Keratinocyte (primary cell): ENCODE results near the gene CCDC92B. TPM values are rescaled to one million over a fixed set of nuclear protein-coding genes. Genes with fewer than 3 reads are reported as not detected.

ENCODE experiments used
- DNase-seq: peaks from one replicate; pipeline ENCODE4 v3.0.0-alpha.2; 2011; ENCODE audit warnings: low read depth, missing footprints, low spot score
- FAIRE-seq: peaks from 2 replicates; lab custom pipeline; 2011; peaks lifted over from hg19 to GRCh38; lab: Jason Lieb, UNC
- H2AFZ ChIP-seq: 2 replicates; pipeline ENCODE4 v1.6.0; 2012; ENCODE audit warnings: low read length, control low read depth, inconsistent platforms; ENCODE audit not compliant: control insufficient read depth
- H3K27ac ChIP-seq: 2 replicates; pipeline ENCODE4 v1.5.1; 2011; ENCODE audit warnings: low read length; ENCODE audit not compliant: control insufficient read depth, insufficient read depth
- H3K27me3 ChIP-seq: 3 replicates; pipeline ENCODE4 v1.6.0; 2011; ENCODE audit warnings: low read length; ENCODE audit not compliant: control insufficient read depth, insufficient read depth; ENCODE audit errors: extremely low read depth
- H3K36me3 ChIP-seq, 2 experiments: 2 replicates in 1 of 2; 3 replicates in 1 of 2; pipeline ENCODE4 v1.5.1; 2011; ENCODE audit warnings: low read length in 2 of 2, mild to moderate bottlenecking in 1 of 2; ENCODE audit not compliant: control insufficient read depth in 2 of 2, insufficient read depth in 2 of 2; ENCODE audit errors: extremely low read depth in 1 of 2
- H3K4me1 ChIP-seq: 3 replicates; pipeline ENCODE4 v1.5.1; 2011; ENCODE audit warnings: low read length; ENCODE audit not compliant: control insufficient read depth, insufficient read depth; ENCODE audit errors: extremely low read depth
- H3K4me2 ChIP-seq: 3 replicates; pipeline ENCODE4 v1.6.0; 2011; ENCODE audit warnings: low read depth, low read length; ENCODE audit not compliant: control insufficient read depth, insufficient read depth; ENCODE audit errors: extremely low read depth
- H3K4me3 ChIP-seq, 3 experiments: fragments of 200-600 bp in 1 of 3; sonication (generic) in 1 of 3; 2 replicates in 2 of 3; 3 replicates in 1 of 3; pipeline ENCODE4 v1.5.1; 2011 to 2016; ENCODE audit warnings: low read length in 3 of 3, mild to moderate bottlenecking in 3 of 3, control low read depth in 2 of 3, inconsistent platforms in 1 of 3, low read depth in 1 of 3, mixed read lengths in 1 of 3, mixed run types in 1 of 3, moderate library complexity in 1 of 3; ENCODE audit not compliant: control insufficient read depth in 2 of 3, insufficient read depth in 2 of 3; ENCODE audit errors: extremely low read depth in 1 of 3
- H3K79me2 ChIP-seq: 2 replicates; pipeline ENCODE4 v1.6.0; 2012; ENCODE audit warnings: low read length; ENCODE audit not compliant: control insufficient read depth, insufficient read depth
- H3K9ac ChIP-seq: 3 replicates; pipeline ENCODE4 v1.6.0; 2011; ENCODE audit warnings: low read length; ENCODE audit not compliant: control insufficient read depth, insufficient read depth; ENCODE audit errors: extremely low read depth
- H3K9me1 ChIP-seq: 3 replicates; pipeline ENCODE4 v1.6.0; 2011; ENCODE audit warnings: low read length; ENCODE audit not compliant: control insufficient read depth, insufficient read depth; ENCODE audit errors: extremely low read depth
- H3K9me3 ChIP-seq: 2 replicates; pipeline ENCODE4 v1.5.1; 2012; ENCODE audit warnings: low read depth, low read length; ENCODE audit not compliant: control insufficient read depth
- H4K20me1 ChIP-seq: 3 replicates; pipeline ENCODE4 v1.6.0; 2011; ENCODE audit warnings: low read length; ENCODE audit not compliant: control insufficient read depth, insufficient read depth; ENCODE audit errors: extremely low read depth
- EZH2 ChIP-seq: IDR thresholded peaks from one replicate; pipeline ENCODE4 v1.6.1; 2012; ENCODE audit warnings: inconsistent platforms, mild to moderate bottlenecking, low read length, moderate library complexity
- dilution Hi-C: fragments of 300-500 bp; cut with MboI; formaldehyde crosslinking; loops from one replicate; pipeline ENCODE4 v1.7.0; 2020; ENCODE audit warnings: low sequenced_read_pairs; ENCODE audit not compliant: extremely low pct_ligation_motif_present
- polyA plus RNA-seq, 5 experiments: library from polyadenylated mRNA; depleted of rRNA in 3 of 5; stranded (reverse) in 3 of 5; stranded (forward) in 1 of 5; unstranded in 1 of 5; fragments of >200 nt; gene quantifications; 1 replicate in 1 of 5; 2 replicates in 3 of 5; 3 replicates in 1 of 5; pipeline versions ENCODE4 v1.2.1 to v1.2.3, GENCODE V29; 2011 to 2012; ENCODE audit warnings: missing spikeins in 2 of 5, low read depth in 1 of 5, low replicate concordance in 1 of 5
- TF ChIP-seq, protein P1 (sequence below), 3 experiments: IDR thresholded peaks in 1 of 3; conservative IDR thresholded peaks in 1 of 3; optimal IDR thresholded peaks in 1 of 3; 2 replicates in 2 of 3; 3 replicates in 1 of 3; pipeline versions ENCODE3 to v1.5.1; 2011; ENCODE audit warnings: low read length in 3 of 3, mild to moderate bottlenecking in 3 of 3, moderate library complexity in 2 of 3, control low read depth in 1 of 3, inconsistent platforms in 1 of 3; ENCODE audit not compliant: insufficient read depth in 2 of 3; ENCODE audit errors: extremely low read depth in 1 of 3

CCDC92B gene
- polyA plus RNA-seq, 1 donor (not counting 4 experiments of a cell fraction or from before 2014, with no cell fraction given): not detected

DNA sequence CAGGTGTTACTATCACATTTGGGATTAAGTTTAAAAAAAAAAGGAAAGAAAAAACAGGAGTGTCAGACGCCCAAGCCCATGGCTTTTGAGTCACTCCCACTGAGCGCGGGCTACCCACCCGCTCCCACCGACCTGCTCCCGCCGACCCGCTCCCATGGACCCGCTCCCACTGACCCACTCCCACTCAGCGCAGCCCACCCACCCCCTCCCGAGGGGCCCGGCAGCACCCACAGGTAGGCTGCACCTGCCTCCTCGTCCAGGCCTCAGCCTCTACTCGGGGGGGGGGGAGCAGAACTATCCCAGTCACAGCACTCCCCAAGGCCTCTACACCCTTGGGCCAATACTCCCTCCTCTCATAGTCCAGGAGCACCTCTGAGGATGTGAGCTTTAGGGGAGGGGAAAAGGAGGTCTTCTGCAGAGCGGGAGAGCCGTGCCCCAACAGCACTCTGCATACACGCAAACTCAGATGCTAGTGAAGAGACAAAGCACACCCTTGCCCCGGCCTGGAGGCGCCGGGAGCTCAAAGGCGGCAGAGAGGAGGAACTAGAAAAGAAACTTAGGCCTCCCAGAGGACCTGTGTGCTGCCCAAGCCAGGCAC, 40.8 kb downstream of the CCDC92B start:
- dilution Hi-C loops: no loop called here
- FAIRE-seq: peak; percentile 95
- peak overlapping the region; percentile 83 for H3K4me2 ChIP-seq
- peaks cover 50% of the 10 kb centered on the region for H4K20me1 ChIP-seq
- peak overlapping the region; percentile 78 for H3K9ac ChIP-seq
- H3K4me3 ChIP-seq: peak overlapping the region; percentile 52 to 79 (median 59)
- H3K79me2 ChIP-seq: peaks cover 85% of the 10 kb centered on the region
- DNase-seq: no peak
- H3K27ac ChIP-seq: peak overlapping the region; percentile 76
- H3K9me3 ChIP-seq: no peaks in the 10 kb centered on the region
- no peak overlapping the region for H2AFZ ChIP-seq
- peaks cover 44% of the 10 kb centered on the region for H3K4me1 ChIP-seq
- no peak for TF ChIP-seq EZH2
- TF ChIP-seq, protein P1, sequence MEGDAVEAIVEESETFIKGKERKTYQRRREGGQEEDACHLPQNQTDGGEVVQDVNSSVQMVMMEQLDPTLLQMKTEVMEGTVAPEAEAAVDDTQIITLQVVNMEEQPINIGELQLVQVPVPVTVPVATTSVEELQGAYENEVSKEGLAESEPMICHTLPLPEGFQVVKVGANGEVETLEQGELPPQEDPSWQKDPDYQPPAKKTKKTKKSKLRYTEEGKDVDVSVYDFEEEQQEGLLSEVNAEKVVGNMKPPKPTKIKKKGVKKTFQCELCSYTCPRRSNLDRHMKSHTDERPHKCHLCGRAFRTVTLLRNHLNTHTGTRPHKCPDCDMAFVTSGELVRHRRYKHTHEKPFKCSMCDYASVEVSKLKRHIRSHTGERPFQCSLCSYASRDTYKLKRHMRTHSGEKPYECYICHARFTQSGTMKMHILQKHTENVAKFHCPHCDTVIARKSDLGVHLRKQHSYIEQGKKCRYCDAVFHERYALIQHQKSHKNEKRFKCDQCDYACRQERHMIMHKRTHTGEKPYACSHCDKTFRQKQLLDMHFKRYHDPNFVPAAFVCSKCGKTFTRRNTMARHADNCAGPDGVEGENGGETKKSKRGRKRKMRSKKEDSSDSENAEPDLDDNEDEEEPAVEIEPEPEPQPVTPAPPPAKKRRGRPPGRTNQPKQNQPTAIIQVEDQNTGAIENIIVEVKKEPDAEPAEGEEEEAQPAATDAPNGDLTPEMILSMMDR (optimal IDR thresholded peaks at IDR 0.05 in 1 of 3, IDR thresholded peaks at IDR 0.05 in 1 of 3, conservative IDR thresholded peaks at IDR 0.05 in 1 of 3; ENCODE audit: extremely low read depth in 1 of 3, insufficient read depth in 2 of 3, low read length in 3 of 3): no peak
- peaks cover 8% of the 10 kb centered on the region in 2 experiments for H3K36me3 ChIP-seq
- H3K27me3 ChIP-seq: no peaks in the 10 kb centered on the region
- H3K9me1 ChIP-seq: peaks cover 2% of the 10 kb centered on the region

DNA sequence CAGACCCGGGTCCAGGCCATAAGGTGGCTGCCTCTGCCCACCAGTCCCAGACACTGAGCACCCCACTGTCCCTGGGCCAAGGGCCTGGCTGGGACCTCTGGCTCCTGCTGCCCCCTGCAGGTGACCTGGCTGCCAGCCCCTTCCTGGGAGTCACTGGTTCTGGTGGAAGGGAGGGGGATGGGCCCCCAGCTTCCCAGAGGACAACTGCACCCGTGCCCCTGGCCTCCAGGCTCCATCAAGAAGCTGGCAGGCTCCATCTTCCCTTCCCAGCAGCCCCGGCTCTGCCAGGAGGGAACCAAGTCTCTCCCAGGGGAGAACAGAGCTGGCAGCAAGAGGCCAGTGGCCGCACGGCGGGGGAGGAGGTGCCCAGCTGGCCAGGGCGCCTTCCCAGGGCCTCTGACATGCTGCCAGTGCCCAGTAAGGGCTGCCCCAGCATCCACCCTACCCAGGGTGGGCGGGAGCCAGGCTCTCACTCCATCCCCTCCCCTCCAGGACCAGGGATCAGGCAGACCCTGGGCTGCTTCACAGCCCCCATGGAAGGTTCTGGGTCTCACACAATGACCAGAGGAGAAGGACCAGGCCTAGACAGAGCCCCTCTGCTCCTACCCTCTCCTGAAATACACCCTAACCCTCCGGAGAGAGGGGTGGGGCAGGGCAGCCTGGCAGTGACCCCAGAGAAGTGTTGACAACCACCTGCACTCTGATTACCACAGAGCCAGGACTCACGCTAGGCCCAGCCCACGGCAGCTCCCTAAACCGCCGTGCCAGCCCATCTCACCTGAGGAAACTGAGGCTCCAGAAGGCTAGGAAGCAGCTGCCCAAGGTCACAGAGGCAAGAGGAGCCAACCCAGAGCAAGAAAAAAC, 41.5 kb downstream of the CCDC92B start:
- Histone ChIP-seq H3K9me1 (peaks cover 2% of the 10 kb centered on the region), H2AFZ (no peak overlapping the region), H3K27me3 (no peaks in the 10 kb centered on the region), H3K4me2 (peak overlapping the region; percentile 83), H3K27ac (peak overlapping the region; percentile 20), H3K4me3 (peak overlapping the region in 1 of 3 experiments; percentile 14), H3K4me1 (peaks cover 44% of the 10 kb centered on the region), H3K36me3 (peaks cover 10 to 16% of the 10 kb centered on the region in 2 experiments), H3K79me2 (peaks cover 90% of the 10 kb centered on the region), H3K9me3 (no peaks in the 10 kb centered on the region), H4K20me1 (peaks cover 50% of the 10 kb centered on the region), H3K9ac (peak overlapping the region; percentile 78)
- dilution Hi-C loops: no loop called here
- TF ChIP-seq EZH2: no peak
- TF ChIP-seq, protein P1 (optimal IDR thresholded peaks at IDR 0.05 in 1 of 3, IDR thresholded peaks at IDR 0.05 in 1 of 3, conservative IDR thresholded peaks at IDR 0.05 in 1 of 3; ENCODE audit: extremely low read depth in 1 of 3, insufficient read depth in 2 of 3, low read length in 3 of 3): peak; percentile 44 to 57 (median 44)
- no peak for FAIRE-seq
- DNase-seq: no peak
